ENCODE data around the gene TSBP1.

GRCh38 chr6:32337186-32337805 is 34.4 kb downstream of the TSBP1 start:
- TF ChIP-seq CTCF (IDR thresholded peaks at IDR 0.05) (no peak), POLR2A (IDR thresholded peaks at IDR 0.05) (no peak)
